ENCODE measurements around the gene TRIM28.

TRIM28 gene

DNA sequence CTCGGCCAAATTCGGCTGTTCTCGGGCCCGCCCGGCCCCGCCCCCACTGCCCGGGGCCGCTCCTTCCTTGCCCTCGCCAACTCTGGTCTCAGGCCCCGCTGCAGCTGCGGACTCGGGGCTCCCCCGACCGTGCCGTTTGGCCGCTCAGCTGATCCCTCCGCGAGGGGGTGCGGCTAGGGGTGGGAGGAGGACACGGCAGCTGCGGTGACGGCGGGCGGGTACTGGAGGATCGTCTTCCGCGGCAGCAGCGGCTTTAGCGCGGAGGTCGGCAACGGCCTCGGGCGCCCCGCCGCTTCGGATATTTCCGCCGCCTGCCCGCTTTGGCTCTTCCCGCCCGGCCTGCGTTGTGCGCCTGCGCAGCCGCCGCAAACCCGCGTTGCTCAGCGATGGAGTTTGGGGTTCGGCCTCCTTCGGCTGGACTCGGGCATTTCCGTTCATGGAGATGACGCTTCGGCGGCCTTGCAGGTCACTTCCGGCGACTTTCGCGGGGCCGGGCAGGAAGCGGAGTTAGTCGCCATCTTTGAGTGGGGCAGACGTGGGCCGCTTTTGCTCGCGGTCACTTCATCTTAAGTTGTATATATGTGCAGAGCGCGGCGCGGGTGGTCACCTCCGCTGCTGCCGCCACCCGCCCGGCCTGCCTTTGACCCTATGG, 14.9 kb downstream of the TRIM28 start:
- DNase-seq: peak; percentile 98
- in situ Hi-C loops (cut with MboI; ENCODE audit: low pct_unique_long_range_greater_than_20kb, low sequenced_read_pairs): no loop called here

DNA sequence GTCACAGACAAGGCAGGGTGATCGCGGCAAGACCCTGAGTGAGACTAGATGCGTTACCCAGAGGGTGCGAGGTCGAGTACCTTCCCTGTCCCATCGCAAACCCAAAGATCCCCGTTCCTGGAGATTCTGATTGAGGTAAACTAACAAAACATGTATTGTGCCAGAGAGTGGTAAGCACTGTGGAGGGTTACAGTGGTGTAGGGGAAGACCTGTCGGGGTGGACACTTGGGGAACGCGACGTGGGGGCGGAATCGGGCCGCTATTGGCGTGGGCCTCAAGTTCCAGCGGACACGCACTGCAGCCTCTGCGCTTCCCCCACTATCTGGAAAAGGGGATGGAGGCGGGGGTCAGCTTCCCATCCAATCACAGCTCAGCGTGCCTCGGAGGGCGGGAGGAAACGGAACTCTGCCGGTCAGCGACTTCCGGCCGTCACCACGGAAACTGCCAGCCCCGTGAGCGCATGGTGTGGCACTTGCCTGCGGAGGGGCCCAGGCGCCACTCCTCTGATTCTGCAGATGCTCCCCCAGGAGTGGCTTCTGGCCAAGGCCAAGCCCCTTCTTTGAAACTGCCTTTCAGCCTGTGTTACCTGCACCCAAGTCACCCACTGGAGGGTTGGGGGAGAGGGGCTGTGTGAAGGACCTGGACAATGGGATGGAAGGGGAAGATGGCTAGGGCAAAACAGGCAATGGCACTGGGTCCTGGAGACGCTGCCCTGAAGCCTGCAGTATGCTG, 15.6 kb downstream of the TRIM28 start:
- in situ Hi-C loops (cut with MboI; ENCODE audit: low pct_unique_long_range_greater_than_20kb, low sequenced_read_pairs): no loop called here
- DNase-seq: peak; percentile 93

DNA sequence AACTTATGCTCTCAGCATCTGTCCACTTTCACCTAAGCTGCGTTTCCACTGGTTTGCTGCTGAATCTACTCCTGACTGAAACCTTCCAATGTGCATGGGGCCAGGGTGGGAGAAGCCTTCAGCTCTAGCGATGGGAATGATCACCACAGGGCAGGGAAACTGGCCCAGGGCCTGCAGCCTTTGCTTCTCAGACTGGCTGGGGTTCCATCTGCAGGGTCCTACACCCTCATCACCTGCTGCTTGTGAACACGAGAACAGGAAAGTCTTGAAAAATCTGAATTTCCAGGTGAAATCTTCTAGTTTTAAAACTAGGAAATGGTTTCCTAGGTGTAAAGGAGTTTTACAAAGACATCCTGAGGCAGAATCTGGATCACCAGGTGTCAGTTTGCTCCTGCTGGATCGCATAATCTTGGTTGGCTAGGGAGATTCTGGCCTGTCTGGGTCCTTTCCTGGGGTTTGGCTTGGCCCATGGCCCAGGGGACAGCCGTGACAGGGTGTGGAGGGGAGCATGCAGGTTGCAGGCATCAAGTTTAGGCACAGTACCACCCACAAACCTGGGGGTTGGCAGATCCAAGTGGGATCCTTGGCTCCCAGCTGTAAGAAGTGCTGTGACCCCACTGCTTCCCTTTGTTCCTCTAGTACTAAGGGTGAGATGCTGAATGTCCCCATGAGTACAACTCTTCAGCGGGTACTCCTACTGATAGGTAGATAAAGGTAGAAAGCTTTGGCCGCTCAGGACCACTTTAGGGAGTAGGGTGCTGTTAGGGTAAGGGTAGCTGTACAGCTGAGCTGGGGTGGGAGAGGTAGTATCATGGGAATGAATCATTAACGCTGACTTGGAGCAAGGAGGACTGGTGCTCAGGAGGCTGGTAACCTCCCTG, 16.4 kb downstream of the TRIM28 start:
- DNase-seq: no peak
- in situ Hi-C loops (cut with MboI; ENCODE audit: low pct_unique_long_range_greater_than_20kb, low sequenced_read_pairs): no loop called here

DNA sequence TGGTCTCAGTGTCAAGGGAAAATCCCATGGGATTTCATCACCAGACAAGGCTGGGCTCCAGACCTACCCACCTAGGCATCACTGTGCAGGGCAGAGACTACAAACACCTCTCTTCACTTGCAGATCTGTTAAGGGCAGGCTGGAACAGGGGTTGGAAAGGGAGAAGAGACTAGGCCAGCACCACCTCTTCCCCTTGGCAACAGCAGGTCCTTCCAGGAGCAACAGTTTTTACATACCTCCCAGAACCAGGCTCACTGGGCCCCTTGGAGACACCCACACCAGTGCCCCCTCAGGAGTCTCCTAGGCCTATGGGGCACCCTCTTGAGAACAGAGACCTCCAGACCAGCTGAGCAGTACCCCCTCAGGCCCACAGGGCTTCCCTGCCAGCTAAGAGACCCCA, 17.1 kb downstream of the TRIM28 start:
- in situ Hi-C loops (cut with MboI; ENCODE audit: low pct_unique_long_range_greater_than_20kb, low sequenced_read_pairs): no loop called here
- DNase-seq: no peak

DNA sequence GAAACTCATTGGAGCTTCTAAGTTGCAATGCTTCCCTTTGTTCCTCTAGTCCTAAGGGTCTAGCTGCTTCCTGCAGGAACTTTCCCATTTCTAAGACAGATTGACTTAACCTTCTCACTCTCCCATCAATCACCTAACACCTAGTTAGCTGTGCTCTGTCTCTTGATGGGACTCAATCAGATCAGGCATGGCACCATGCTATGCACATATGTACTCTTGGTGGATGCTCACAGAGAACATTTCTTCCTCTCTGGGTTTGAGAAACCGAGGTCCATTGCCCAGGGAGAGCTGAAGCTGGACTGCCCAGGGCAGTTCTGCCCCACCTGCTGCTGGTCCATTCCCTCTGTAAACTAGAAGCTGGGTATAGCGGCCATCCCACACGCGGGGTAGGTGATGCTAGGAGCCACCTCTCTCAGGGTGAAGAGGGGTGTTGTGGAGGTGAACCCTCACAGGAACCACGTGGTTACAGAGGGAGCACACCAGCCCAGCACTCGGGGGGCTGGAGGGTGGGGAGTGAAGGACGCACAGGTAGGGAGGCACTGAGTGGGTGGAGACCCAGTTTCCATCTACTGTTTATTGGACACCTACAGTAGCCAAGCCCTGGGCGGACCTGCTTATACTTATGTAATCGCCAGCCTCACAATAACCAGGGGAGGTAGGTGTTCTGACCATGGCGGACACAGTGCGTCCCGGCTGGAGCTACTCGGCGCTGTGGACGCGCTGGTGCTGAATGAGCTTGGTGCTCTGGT, 17.7 kb downstream of the TRIM28 start:
- no peak for DNase-seq
- in situ Hi-C loops (cut with MboI; ENCODE audit: low pct_unique_long_range_greater_than_20kb, low sequenced_read_pairs): no loop called here

DNA sequence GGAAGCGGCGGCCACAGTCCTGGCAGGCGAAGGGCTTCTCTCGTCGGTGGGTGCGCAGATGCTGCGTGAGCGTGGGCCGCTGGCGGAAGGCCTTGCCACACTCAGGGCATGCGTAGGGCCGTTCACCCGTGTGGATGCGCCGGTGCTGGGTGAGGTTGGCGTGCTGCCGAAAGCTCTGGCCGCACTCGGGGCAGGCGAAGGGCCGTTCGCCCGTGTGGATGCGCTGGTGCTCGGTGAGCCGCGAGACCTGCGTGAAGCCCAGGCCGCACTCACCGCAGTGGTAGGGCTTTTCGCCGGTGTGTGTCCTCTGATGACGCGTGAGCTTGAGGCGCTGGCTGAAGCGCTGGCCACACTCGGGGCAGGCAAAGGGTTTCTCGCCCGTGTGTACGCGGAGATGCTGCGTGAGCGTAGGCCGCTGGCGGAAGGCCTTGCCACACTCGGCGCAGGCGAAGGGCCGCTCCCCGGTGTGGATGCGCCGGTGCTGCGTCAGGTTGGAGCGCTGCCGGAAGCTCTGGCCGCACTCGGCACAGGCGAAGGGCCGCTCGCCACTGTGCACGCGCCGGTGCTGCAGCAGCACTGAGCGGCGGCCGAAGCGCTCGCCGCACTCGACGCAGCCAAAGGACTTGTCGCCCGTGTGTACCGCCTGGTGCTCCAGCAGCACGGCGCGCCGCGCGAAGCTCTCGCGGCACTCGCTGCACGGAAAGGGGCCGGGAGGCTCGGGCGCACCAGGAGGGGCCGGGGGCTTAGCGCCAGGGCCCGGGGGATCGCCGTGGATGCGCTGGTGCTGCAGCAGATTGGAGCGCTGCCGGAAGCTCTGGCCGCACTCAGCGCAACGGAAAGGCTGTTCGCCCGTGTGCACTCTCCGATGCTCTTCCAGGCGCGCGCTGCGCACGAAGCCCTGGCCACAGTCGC, 18.5 kb downstream of the TRIM28 start:
- in situ Hi-C loops (cut with MboI; ENCODE audit: low pct_unique_long_range_greater_than_20kb, low sequenced_read_pairs): no loop called here

DNA sequence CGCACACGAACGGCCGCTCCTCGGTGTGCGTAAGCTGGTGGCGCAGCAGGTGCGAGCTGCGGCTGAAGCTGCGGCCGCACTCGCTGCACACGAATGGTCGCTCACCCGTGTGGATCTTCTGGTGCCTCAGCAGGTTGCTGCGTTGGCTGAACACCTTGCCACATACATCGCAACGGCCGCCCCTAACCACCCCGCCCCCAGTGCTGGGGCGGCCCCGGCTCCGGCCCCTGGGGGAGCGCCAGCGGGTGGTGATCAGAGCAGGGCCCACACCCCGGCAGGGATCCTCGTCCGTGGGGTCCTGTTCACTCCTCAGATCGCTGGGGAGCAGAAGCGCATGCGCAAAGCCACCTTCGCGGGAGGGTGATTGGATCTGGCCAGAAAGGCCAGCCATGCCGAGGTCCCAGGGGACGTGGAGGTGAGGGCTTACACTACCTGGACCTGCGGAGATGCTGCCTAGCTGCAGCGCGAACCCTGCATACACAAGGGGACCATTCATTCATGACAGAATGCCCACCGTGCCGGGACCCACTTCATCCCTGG, 19.2 kb downstream of the TRIM28 start:
- in situ Hi-C loops (cut with MboI; ENCODE audit: low pct_unique_long_range_greater_than_20kb, low sequenced_read_pairs): no loop called here

More for the DNA sequence above, 18.5 kb downstream of the TRIM28 start:
- DNase-seq: no peak

DNA sequence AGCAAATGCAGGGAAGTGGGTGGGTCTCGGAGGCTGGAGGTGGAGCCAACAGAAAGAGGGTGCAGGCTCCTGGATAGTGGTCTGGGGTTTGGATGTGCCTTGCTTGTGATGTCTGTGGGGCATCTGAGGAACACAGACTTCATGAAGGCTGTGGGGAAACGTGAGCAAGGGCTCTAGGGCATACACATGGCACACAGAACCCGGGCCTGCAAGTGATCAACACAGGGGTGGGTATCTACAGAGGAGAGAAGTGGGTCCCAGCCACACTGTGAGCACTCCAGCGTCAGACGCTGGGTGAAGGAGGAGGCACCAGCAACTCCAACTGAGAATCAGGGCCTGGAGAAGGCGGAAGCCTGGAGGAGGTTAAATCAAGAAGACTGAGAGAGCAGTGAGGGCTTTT, 20.0 kb downstream of the TRIM28 start:
- in situ Hi-C loops (cut with MboI; ENCODE audit: low pct_unique_long_range_greater_than_20kb, low sequenced_read_pairs): no loop called here
- DNase-seq: no peak

More for the DNA sequence above, 19.2 kb downstream of the TRIM28 start:
- DNase-seq: no peak

DNA sequence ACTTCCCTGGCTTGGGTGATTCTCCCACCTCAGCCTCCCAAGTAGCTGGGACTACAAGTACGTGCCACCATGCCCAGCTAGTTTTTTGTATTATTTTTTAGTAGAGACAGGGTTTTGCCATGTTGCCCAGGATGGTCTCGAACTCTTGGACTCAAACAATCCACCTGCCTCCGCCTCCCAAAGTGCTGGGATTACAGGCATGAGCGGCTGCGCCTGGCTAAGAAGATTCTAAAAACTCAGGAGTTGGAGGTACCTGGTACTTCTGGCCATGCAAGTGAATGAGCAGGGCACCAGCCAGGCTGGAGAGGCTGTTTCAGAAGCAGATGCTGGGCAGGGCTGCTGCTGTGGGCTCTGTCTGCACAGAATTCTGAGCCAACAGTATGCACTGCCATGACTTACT, 23.1 kb downstream of the TRIM28 start:
- no peak for DNase-seq
- in situ Hi-C loops (cut with MboI; ENCODE audit: low pct_unique_long_range_greater_than_20kb, low sequenced_read_pairs): no loop called here

DNA sequence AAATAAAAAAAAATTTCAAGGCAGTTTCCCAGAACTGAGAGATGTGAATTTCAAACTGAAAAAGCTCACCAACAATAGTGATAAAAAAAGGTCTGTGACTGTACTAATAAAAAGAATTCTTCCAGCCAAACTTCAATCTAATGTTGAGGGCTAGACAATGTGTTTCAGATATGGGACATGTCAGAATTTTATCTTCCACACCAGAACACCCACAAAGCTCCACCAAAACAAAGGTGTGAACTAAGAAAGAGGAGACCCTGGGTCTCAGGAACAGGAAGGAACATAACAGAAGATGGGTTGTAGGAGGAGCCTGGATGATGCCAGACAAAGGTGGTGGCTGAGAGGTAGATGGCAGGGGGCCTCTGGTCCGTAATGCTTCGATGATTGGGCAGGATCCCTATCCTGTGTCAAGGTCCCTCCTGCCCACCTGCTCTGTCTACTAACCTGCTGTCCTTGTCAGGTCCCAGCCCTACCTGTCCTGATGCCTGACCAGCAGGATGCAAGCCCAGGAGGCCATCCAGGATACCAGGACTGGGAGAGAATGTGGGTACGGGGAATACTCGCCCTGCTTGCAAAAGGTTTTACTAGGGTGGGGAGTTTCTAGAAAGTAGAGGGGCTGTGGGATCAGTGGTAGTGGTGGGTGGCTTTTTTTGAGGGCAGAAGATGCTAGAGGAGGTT, 24.7 kb downstream of the TRIM28 start:
- no peak for DNase-seq
- in situ Hi-C loops (cut with MboI; ENCODE audit: low pct_unique_long_range_greater_than_20kb, low sequenced_read_pairs): no loop called here

DNA sequence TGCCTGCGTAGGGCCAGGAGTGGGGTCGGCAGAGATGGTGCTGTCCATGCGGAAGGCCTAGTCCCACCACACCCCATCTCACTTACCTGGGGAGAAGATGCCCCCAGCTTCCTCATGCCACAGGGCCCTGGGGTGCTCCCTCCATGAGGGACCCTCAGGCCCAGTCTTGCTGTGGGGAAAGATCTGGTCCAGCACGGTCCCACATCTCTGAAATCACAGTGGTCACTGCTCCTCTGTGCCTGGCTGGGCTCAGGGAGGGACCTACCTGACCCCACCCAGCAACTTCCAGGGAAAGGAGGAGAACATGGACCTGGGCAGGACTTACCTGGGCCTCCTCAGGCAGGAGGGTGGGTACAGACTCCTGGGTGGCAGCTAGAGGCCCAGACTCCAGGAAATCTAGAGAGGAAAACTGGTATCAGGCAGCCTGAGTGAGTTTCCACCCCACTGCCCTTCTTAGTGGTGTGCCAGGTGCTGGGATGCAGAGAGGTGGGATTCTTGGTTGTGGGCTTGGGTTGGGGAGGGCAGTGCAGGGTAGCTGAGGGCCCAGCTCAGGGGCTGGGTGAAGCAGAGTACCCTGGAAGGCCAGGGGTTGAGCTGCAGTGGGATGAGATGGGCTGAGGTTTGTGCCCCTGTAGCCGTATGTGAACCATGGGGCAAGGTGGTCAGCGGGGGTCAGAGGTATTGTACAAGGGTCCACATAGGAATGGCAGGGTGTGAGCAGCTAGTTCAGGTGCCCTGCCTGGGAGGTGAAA, 25.5 kb downstream of the TRIM28 start:
- no peak for DNase-seq
- in situ Hi-C loops (cut with MboI; ENCODE audit: low pct_unique_long_range_greater_than_20kb, low sequenced_read_pairs): no loop called here

DNA sequence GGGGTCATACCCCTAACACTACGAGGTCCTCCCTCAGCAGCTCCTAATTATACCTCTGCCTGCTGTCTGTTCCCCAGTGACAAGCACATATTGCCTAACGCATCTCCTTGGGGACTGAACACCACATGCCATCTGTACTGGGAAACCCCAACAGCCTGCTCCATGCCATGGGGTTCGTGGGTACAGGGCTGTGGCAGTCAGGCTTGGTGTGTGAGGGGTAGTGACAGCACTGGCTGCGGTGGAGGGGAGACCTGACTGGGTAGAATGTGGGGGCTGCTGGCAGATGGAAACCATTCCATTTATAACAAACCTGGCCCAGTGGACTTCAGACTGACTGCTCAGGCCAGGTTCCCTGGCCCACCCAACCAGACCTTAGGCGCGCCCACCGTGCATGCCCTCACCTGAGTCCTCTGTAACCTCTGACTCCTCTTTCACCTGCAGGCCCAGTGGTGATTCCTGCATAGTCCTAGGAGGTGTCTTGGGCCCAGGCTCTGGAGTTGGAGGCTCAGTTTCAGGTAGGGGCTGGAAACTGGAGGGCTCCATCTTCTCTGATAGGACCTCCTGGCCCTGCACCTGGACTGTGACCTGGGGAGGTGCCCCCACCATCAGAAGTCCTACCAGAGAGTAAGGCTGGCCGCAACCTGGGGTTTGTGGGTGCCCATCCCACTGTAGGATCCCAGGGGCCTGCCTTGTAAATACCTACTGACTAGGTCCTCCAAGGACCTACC, 26.2 kb downstream of the TRIM28 start:
- in situ Hi-C loops (cut with MboI; ENCODE audit: low pct_unique_long_range_greater_than_20kb, low sequenced_read_pairs): no loop called here
- no peak for DNase-seq

DNA sequence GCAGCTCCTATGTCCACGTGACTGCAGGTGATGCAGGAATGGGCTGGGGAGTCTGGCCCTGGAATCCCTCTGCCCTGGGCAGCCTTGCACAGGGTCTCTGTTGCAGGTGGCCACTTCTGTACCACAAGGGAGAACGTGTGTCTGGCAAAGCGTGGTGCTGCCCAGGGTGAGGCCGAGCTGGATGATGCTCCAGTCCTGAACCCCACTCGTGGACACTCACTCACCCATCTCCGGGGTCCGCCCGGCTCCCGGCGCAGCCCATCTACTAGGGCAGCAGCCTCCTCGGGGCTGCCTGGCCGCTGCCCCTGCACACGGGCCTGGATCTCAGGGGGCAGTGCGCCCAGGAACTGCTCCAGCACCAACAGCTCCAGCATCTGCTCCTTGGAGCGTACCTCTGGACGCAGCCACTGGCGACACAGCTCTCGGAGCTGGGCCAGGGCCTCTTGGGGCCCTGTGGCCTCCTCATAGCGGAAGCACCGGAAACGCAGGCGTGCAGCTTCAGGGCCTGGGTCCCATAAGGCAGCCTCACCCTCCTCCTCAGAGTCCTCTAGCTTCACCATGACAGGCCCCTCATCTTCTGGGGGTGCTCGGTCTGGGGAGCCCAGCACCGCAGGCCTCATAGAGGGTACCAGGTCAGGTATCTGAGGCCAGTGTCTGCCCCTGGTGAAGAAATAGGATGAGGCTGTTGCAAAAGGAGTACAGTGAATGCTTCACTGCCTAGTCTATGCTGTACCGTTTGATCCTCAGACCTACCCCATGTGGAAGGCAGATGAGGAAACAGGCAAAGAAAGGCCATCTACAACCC, 27.1 kb downstream of the TRIM28 start:
- in situ Hi-C loops (cut with MboI; ENCODE audit: low pct_unique_long_range_greater_than_20kb, low sequenced_read_pairs): no loop called here
- DNase-seq: no peak

DNA sequence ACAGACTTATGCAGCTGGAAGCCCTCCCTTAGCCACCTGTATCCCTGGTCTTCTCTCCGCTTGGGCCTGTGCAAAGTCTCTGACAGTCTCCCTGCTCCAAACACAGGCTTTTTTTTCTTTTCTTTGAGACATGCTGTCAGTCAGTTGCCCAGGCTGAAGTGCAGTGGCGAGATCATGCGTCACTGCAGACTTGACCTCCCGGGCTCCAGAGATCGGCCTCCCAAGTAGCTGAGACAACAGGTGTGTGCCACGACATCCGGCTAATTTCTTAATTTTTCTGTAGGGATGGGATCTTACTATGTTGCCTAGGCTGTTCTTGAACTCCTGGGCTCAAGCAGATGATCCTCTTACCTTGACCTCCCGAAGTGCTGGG, 27.7 kb downstream of the TRIM28 start:
- DNase-seq: no peak
- in situ Hi-C loops (cut with MboI; ENCODE audit: low pct_unique_long_range_greater_than_20kb, low sequenced_read_pairs): no loop called here

DNA sequence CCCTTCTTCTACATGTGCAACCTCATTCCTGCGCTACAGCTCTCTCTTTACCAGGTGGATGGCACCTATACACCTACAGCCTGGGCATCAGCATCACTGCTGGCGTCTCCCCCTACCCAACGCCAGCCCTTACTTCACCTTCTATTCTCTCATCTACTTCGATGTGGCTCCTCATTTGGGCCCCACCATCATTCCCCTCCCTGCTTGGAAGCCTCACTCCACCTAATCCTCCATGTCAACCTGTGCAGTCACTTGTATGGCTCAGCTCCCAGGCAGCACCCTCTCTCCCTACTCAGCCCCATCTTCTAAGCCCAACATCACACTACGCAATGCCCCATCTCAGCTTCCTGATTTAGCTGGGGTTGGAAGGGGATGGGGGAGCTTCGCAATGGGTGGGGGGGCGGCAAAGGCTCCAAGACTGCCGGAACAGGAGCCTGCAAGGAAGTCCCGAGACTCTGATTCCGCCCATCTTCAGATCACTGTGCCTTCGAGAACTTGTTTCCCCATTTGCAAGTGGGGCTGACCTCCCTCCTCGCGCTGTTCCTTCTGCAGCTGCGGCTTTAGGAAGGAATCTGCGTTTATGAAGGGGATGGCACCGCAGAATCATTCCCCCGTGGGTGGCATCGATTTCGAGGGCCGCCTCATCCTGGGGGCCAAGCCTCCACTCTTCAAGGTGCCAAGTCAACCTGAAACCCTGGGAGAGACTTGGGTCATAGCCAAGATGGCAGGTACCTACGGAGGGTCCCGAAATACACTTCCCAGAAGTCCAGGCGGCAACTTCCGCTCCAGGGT, 28.4 kb downstream of the TRIM28 start:
- in situ Hi-C loops (cut with MboI; ENCODE audit: low pct_unique_long_range_greater_than_20kb, low sequenced_read_pairs): no loop called here
- no peak for DNase-seq

Data from KBM-7 (cell line).